Mammary epithelial cell (primary cell): ENCODE data around the gene OGA.

ENCODE experiments used
- CTCF ChIP-seq, 2 donors: IDR thresholded peaks in 1 of 2; conservative IDR thresholded peaks in 1 of 2; 2 replicates each; pipeline ENCODE4 v1.5.1; 2011 to 2012; ENCODE audit warnings: inconsistent platforms in 2 of 2, low read length in 2 of 2, mild to moderate bottlenecking in 2 of 2, control low read depth in 1 of 2, low read depth in 1 of 2; ENCODE audit not compliant: insufficient read depth in 1 of 2; ENCODE audit errors: extremely low read depth in 1 of 2
- EZH2 ChIP-seq: IDR thresholded peaks from 2 replicates; pipeline ENCODE4 v1.6.1; 2012; ENCODE audit warnings: low read length, inconsistent platforms, borderline replicate concordance

- TF ChIP-seq CTCF (conservative IDR thresholded peaks at IDR 0.05 in 1 of 2, IDR thresholded peaks at IDR 0.05 in 1 of 2; ENCODE audit: extremely low read depth in 1 of 2, insufficient read depth in 1 of 2, low read depth in 1 of 2, low read length in 2 of 2) (no peak), EZH2 (no peak)
Observed at GRCh38 chr10:101768791-101769170, 49.5 kb downstream of the OGA start.
